GM23338 (cell line): ENCODE data around the gene ACSF3. TPM values are rescaled to one million over a fixed set of nuclear protein-coding genes. Genes with fewer than 3 reads are reported as not detected.

Source experiments
- ATAC-seq: fragments of 200-7000 bp; cut with Tn5 transposase; 3 replicates; pipeline ENCODE4 v1.9.1; 2020
- DNase-seq: peaks from one replicate; pipeline ENCODE4 v3.0.0-alpha.2; 2015; ENCODE audit warnings: low spot score
- H2AFZ ChIP-seq: fragments of 200-600 bp; sonication (generic); 2 replicates; pipeline ENCODE4 v1.8.0; 2016; ENCODE audit warnings: antibody characterized with exemption, mild to moderate bottlenecking, moderate library complexity
- H3F3A ChIP-seq: fragments of 200-600 bp; sonication (generic); replicated peaks from 2 replicates; pipeline ENCODE4 v1.8.0; 2017; ENCODE audit warnings: antibody characterized with exemption, mixed run types, low read depth
- H3K27ac ChIP-seq: fragments of 200-600 bp; sonication (generic); 2 replicates; pipeline ENCODE4 v1.6.1; 2016; ENCODE audit warnings: low read depth
- H3K27me3 ChIP-seq: fragments of 200-600 bp; sonication (generic); 2 replicates; pipeline ENCODE4 v1.8.0; 2016; ENCODE audit warnings: mild to moderate bottlenecking, mixed run types, moderate library complexity; ENCODE audit not compliant: insufficient read depth
- H3K36me3 ChIP-seq: fragments of 200-600 bp; sonication (generic); 2 replicates; pipeline ENCODE4 v1.8.0; 2016; ENCODE audit warnings: mild to moderate bottlenecking; ENCODE audit not compliant: insufficient read depth
- H3K4me1 ChIP-seq: fragments of 200-600 bp; sonication (generic); 2 replicates; pipeline ENCODE4 v1.8.0; 2016; ENCODE audit warnings: mild to moderate bottlenecking, moderate library complexity; ENCODE audit not compliant: insufficient read depth
- H3K4me2 ChIP-seq: fragments of 200-600 bp; sonication (generic); 2 replicates; pipeline ENCODE4 v1.7.1; 2017; ENCODE audit warnings: mixed run types
- H3K4me3 ChIP-seq: fragments of 200-600 bp; sonication (generic); 2 replicates; pipeline ENCODE4 v1.6.1; 2016; ENCODE audit warnings: mixed run types
- H3K79me2 ChIP-seq: fragments of 200-600 bp; sonication (generic); replicated peaks from 2 replicates; pipeline ENCODE4 v1.8.0; 2017; ENCODE audit warnings: mild to moderate bottlenecking; ENCODE audit not compliant: insufficient read depth
- H3K9me2 ChIP-seq: fragments of 200-600 bp; sonication (generic); 2 replicates; pipeline ENCODE4 v1.8.0; 2017; ENCODE audit not compliant: insufficient read depth
- H4K20me1 ChIP-seq: fragments of 200-600 bp; sonication (generic); replicated peaks from 2 replicates; pipeline ENCODE4 v1.8.0; 2017; ENCODE audit warnings: mild to moderate bottlenecking; ENCODE audit not compliant: insufficient read depth
- H3K27ac Mint-ChIP-seq: 2 replicates; pipeline ENCODE4 v1.8.0; 2020; ENCODE audit warnings: inconsistent platforms, mild to moderate bottlenecking, moderate library complexity, mixed read lengths
- H3K27me3 Mint-ChIP-seq: 3 replicates; pipeline ENCODE4 v1.8.0; 2022; ENCODE audit warnings: low read depth, mild to moderate bottlenecking, moderate library complexity, mixed read lengths, inconsistent platforms; ENCODE audit not compliant: insufficient read depth, poor library complexity
- H3K36me3 Mint-ChIP-seq: 3 replicates; pipeline ENCODE4 v1.8.0; 2021; ENCODE audit warnings: low read depth, mild to moderate bottlenecking, inconsistent platforms, moderate library complexity, mixed read lengths
- H3K4me1 Mint-ChIP-seq: 3 replicates; pipeline ENCODE4 v1.8.0; 2020; ENCODE audit warnings: mild to moderate bottlenecking, inconsistent platforms, mixed read lengths
- H3K4me3 Mint-ChIP-seq: 3 replicates; pipeline ENCODE4 v1.8.0; 2021; ENCODE audit warnings: moderate library complexity, mild to moderate bottlenecking, inconsistent platforms, mixed read lengths
- H3K9me3 Mint-ChIP-seq: 3 replicates; pipeline ENCODE4 v1.8.0; 2020; ENCODE audit warnings: moderate library complexity, mild to moderate bottlenecking, inconsistent platforms, mixed read lengths
- CREB1 ChIP-seq: fragments of 250-450 bp; sonication (Bioruptor Pico); IDR thresholded peaks from 2 replicates; pipeline ENCODE4 v1.5.0; 2020; ENCODE audit warnings: low read depth, mild to moderate bottlenecking, moderate library complexity
- EZH2 ChIP-seq: fragments of 200-600 bp; sonication (generic); IDR thresholded peaks from one replicate; pipeline ENCODE4 v1.8.0; 2017; ENCODE audit warnings: antibody characterized with exemption, mild to moderate bottlenecking, low read depth; ENCODE audit not compliant: unreplicated experiment
- EZH2phosphoT487 ChIP-seq: fragments of 200-600 bp; sonication (generic); IDR thresholded peaks from one replicate; pipeline ENCODE4 v1.8.1; 2018; ENCODE audit warnings: antibody characterized with exemption; ENCODE audit not compliant: unreplicated experiment
- JUNB ChIP-seq: IDR thresholded peaks from one replicate; pipeline ENCODE4 v1.6.1; 2016; ENCODE audit warnings: antibody characterized with exemption; ENCODE audit not compliant: unreplicated experiment
- NANOG ChIP-seq: IDR thresholded peaks from 2 replicates; pipeline ENCODE4 v1.6.1; 2016; ENCODE audit warnings: antibody characterized with exemption, borderline replicate concordance
- POLR2AphosphoS5 ChIP-seq: IDR thresholded peaks from 2 replicates; pipeline ENCODE4 v1.6.1; 2016; ENCODE audit warnings: antibody characterized with exemption, low read depth
- REST ChIP-seq: IDR thresholded peaks from one replicate; pipeline ENCODE4 v1.6.1; 2018; ENCODE audit warnings: antibody characterized with exemption; ENCODE audit not compliant: unreplicated experiment
- STAT1 ChIP-seq: IDR thresholded peaks from one replicate; pipeline ENCODE4 v1.6.1; 2016; ENCODE audit warnings: antibody characterized with exemption; ENCODE audit not compliant: unreplicated experiment
- ZNF114 ChIP-seq: fragments of 250-450 bp; sonication (Bioruptor Pico); IDR thresholded peaks from 2 replicates; pipeline ENCODE4 v1.5.0; 2020; ENCODE audit warnings: mild to moderate bottlenecking, moderate library complexity
- ZNF331 ChIP-seq: fragments of 250-450 bp; sonication (Bioruptor Pico); IDR thresholded peaks from 2 replicates; pipeline ENCODE4 v1.5.0; 2020; ENCODE audit warnings: low read depth, mild to moderate bottlenecking, moderate library complexity
- ZNF462 ChIP-seq: fragments of 250-450 bp; sonication (Bioruptor Pico); IDR thresholded peaks from 2 replicates; pipeline ENCODE4 v1.5.0; 2020; ENCODE audit warnings: mild to moderate bottlenecking, moderate library complexity
- polyA plus RNA-seq: library from polyadenylated mRNA; unstranded; fragments of >200 nt; fragmentation: Nextera tagmentation; extraction: Ambion mirVana; gene quantifications from 2 replicates; pipeline ENCODE4 v1.2.1, GENCODE V29; 2016
- total RNA-seq: library from RNA; depleted of rRNA; stranded (reverse); fragments of >200 nt; shearing (Covaris generic); gene quantifications from 2 replicates; pipeline ENCODE4 v1.2.3, GENCODE V29; 2014
- TF ChIP-seq, protein P1 (sequence below), 2 experiments: fragments of 200-600 bp in 1 of 2; sonication (generic) in 1 of 2; conservative IDR thresholded peaks; 2 replicates each; pipeline versions ENCODE4 v1.5.1 to v1.6.1; 2016 to 2017; ENCODE audit warnings: antibody characterized with exemption in 2 of 2, low read depth in 2 of 2, mild to moderate bottlenecking in 2 of 2, moderate library complexity in 1 of 2
- TF ChIP-seq, protein P2 (sequence below): IDR thresholded peaks from 2 replicates; pipeline ENCODE4 v1.6.1; 2016; ENCODE audit warnings: antibody characterized with exemption

ACSF3 gene
- total and polyA plus RNA-seq, 2 experiments from 2014 or later, result 12.8 to 23.1 TPM

DNA sequence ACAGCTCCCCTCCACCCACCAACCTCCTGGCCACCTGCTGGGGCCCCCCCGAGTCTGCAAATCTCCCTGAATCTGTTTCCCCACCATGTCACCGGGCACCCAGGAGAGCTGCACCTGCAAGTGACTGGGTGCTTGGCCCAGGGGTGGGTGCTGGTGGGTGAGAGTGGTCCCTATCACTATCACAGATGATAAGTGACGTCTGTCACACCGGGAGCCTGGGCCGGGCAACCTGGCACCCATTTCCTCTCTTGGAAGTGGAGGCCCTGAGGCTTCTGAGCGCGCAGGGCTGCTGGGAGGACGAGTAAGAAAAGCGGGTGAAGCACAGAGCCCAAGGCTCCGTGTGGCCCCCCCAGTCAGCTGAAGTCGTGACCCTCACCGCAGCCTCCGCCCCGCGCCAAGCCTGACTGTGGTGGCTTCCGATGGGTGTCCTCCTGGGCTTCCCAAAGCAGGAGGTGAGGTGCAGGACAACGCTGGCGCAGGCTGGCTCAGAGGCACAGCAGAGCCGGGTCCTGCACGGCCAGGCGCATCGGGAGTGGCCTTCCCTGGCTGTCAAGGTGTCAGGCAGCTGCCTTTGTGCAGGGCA is 21.0 kb upstream of the ACSF3 start:
- H3F3A ChIP-seq, result peaks cover 12% of the 10 kb centered on the region
- no peaks in the 10 kb centered on the region for H3K4me1 ChIP-seq
- no peak overlapping the region for H2AFZ ChIP-seq
- peaks cover 42% of the 10 kb centered on the region for H3K9me3 Mint-ChIP-seq
- H3K27ac Mint-ChIP-seq, result no peak overlapping the region
- no peak overlapping the region for H3K4me2 ChIP-seq
- no peak overlapping the region for H3K4me3 Mint-ChIP-seq
- H4K20me1 ChIP-seq, result no peaks in the 10 kb centered on the region
- no peak overlapping the region for H3K27ac ChIP-seq
- no peaks in the 10 kb centered on the region for H3K4me1 Mint-ChIP-seq
- no peaks in the 10 kb centered on the region for H3K79me2 ChIP-seq
- H3K27me3 Mint-ChIP-seq, result peaks cover 16% of the 10 kb centered on the region
- peaks cover 17% of the 10 kb centered on the region for H3K36me3 Mint-ChIP-seq
- no peak for DNase-seq
- no peak overlapping the region for H3K4me3 ChIP-seq
- TF ChIP-seq ZNF462 (CRISPR knock-in tag), result no peak
- TF ChIP-seq, protein P1, sequence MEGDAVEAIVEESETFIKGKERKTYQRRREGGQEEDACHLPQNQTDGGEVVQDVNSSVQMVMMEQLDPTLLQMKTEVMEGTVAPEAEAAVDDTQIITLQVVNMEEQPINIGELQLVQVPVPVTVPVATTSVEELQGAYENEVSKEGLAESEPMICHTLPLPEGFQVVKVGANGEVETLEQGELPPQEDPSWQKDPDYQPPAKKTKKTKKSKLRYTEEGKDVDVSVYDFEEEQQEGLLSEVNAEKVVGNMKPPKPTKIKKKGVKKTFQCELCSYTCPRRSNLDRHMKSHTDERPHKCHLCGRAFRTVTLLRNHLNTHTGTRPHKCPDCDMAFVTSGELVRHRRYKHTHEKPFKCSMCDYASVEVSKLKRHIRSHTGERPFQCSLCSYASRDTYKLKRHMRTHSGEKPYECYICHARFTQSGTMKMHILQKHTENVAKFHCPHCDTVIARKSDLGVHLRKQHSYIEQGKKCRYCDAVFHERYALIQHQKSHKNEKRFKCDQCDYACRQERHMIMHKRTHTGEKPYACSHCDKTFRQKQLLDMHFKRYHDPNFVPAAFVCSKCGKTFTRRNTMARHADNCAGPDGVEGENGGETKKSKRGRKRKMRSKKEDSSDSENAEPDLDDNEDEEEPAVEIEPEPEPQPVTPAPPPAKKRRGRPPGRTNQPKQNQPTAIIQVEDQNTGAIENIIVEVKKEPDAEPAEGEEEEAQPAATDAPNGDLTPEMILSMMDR (conservative IDR thresholded peaks at IDR 0.05; ENCODE audit: low read depth in 2 of 2), result no peak
- TF ChIP-seq CREB1 (CRISPR knock-in tag), result no peak
- TF ChIP-seq STAT1, result no peak
- no peak for TF ChIP-seq EZH2phosphoT487
- TF ChIP-seq ZNF114 (CRISPR knock-in tag), result no peak
- TF ChIP-seq JUNB, result no peak
- TF ChIP-seq, protein P2, sequence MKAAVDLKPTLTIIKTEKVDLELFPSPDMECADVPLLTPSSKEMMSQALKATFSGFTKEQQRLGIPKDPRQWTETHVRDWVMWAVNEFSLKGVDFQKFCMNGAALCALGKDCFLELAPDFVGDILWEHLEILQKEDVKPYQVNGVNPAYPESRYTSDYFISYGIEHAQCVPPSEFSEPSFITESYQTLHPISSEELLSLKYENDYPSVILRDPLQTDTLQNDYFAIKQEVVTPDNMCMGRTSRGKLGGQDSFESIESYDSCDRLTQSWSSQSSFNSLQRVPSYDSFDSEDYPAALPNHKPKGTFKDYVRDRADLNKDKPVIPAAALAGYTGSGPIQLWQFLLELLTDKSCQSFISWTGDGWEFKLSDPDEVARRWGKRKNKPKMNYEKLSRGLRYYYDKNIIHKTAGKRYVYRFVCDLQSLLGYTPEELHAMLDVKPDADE, result no peak
- no peak for TF ChIP-seq EZH2
- no peak for TF ChIP-seq POLR2AphosphoS5
- TF ChIP-seq ZNF331, result no peak
- no peak for TF ChIP-seq NANOG
- TF ChIP-seq REST, result no peak
- H3K9me2 ChIP-seq, result 0 out of 2 replicates have a peak, but pooled peaks cover 4% of the 10 kb centered on the region
- H3K27me3 ChIP-seq, result no peaks in the 10 kb centered on the region
- H3K36me3 ChIP-seq, result no peaks in the 10 kb centered on the region
- ATAC-seq, result no peak
